Measurements from ENCODE around the gene HMG20A. TPM values are rescaled to one million over a fixed set of nuclear protein-coding genes. Genes with fewer than 3 reads are reported as not detected.

The HMG20A gene
- polyA plus RNA-seq, 4 donors, result 56.2 to 71.0 (median 64.3) TPM

- DNase-seq (ENCODE audit: low read depth in 4 of 4, low spot score in 3 of 4), result no peak
Measured at GRCh38 chr15:77425104-77425503, 4.4 kb downstream of the HMG20A start.

GRCh38 chr15:77426377-77426776 is 5.7 kb downstream of the HMG20A start:
- no peak for DNase-seq (ENCODE audit: low read depth in 4 of 4, low spot score in 3 of 4)

GRCh38 chr15:77426871-77427270 is 6.2 kb downstream of the HMG20A start:
- no peak for DNase-seq (ENCODE audit: low read depth in 4 of 4, low spot score in 3 of 4)

GRCh38 chr15:77430213-77430612 is 9.5 kb downstream of the HMG20A start:
- no peak for DNase-seq (ENCODE audit: low read depth in 4 of 4, low spot score in 3 of 4)

GRCh38 chr15:77430652-77431051 is 10.0 kb downstream of the HMG20A start:
- no peak for DNase-seq (ENCODE audit: low read depth in 4 of 4, low spot score in 3 of 4)

GRCh38 chr15:77436822-77437221 is 16.1 kb downstream of the HMG20A start:
- no peak for DNase-seq (ENCODE audit: low read depth in 4 of 4, low spot score in 3 of 4)

GRCh38 chr15:77437264-77437663 is 16.6 kb downstream of the HMG20A start:
- no peak for DNase-seq (ENCODE audit: low read depth in 4 of 4, low spot score in 3 of 4)

- no peak for DNase-seq (ENCODE audit: low read depth in 4 of 4, low spot score in 3 of 4)
Measured at GRCh38 chr15:77440378-77440999, 19.8 kb downstream of the HMG20A start.

GRCh38 chr15:77446840-77447390 is 26.2 kb downstream of the HMG20A start:
- DNase-seq (ENCODE audit: low read depth in 4 of 4, low spot score in 3 of 4), result no peak

- DNase-seq (ENCODE audit: low read depth in 4 of 4, low spot score in 3 of 4), result no peak
Measured at GRCh38 chr15:77454265-77454664, 33.6 kb downstream of the HMG20A start.

GRCh38 chr15:77454951-77455350 is 34.3 kb downstream of the HMG20A start:
- DNase-seq (ENCODE audit: low read depth in 4 of 4, low spot score in 3 of 4), result no peak

GRCh38 chr15:77455696-77456321 is 35.1 kb downstream of the HMG20A start:
- DNase-seq (ENCODE audit: low read depth in 4 of 4, low spot score in 3 of 4), result peak; percentile 16 to 53 (median 50)

GRCh38 chr15:77456746-77457145 is 36.1 kb downstream of the HMG20A start:
- no peak for DNase-seq (ENCODE audit: low read depth in 4 of 4, low spot score in 3 of 4)

- no peak for DNase-seq (ENCODE audit: low read depth in 4 of 4, low spot score in 3 of 4)
Measured at GRCh38 chr15:77457191-77457904, 36.7 kb downstream of the HMG20A start.

GRCh38 chr15:77457905-77458265 is 37.2 kb downstream of the HMG20A start:
- DNase-seq (ENCODE audit: low read depth in 4 of 4, low spot score in 3 of 4), result no peak

GRCh38 chr15:77459031-77459430 is 38.3 kb downstream of the HMG20A start:
- no peak for DNase-seq (ENCODE audit: low read depth in 4 of 4, low spot score in 3 of 4)

GRCh38 chr15:77461486-77461885 is 40.8 kb downstream of the HMG20A start:
- no peak for DNase-seq (ENCODE audit: low read depth in 4 of 4, low spot score in 3 of 4)

- no peak for DNase-seq (ENCODE audit: low read depth in 4 of 4, low spot score in 3 of 4)
Measured at GRCh38 chr15:77464129-77464865, 43.6 kb downstream of the HMG20A start.

GRCh38 chr15:77466521-77466920 is 45.8 kb downstream of the HMG20A start:
- DNase-seq (ENCODE audit: low read depth in 4 of 4, low spot score in 3 of 4), result no peak

- DNase-seq (ENCODE audit: low read depth in 4 of 4, low spot score in 3 of 4), result no peak
Measured at GRCh38 chr15:77468896-77469295, 48.2 kb downstream of the HMG20A start.

- DNase-seq (ENCODE audit: low read depth in 4 of 4, low spot score in 3 of 4), result no peak
Measured at GRCh38 chr15:77470235-77470634, 49.5 kb downstream of the HMG20A start.

All from right renal pelvis (tissue), 4 donors.